GM18505 (cell line): Measurements from ENCODE around the gene GKN1.

Source experiments
- ATAC-seq: cut with Tn5 transposase; IDR thresholded peaks from one replicate; pipeline ENCODE4 v1.9.1; 2021; ENCODE audit not compliant: unreplicated experiment
- POLR2A ChIP-seq: IDR thresholded peaks from 4 replicates; pipeline ENCODE4 v1.6.1; 2011; ENCODE audit warnings: borderline replicate concordance; ENCODE audit not compliant: insufficient read depth, insufficient read length; ENCODE audit errors: extremely low read depth

Gene GKN1

GRCh38 chr2:68974946-68975665, 670 bp downstream of the GKN1 start:
- no peak for TF ChIP-seq POLR2A
- ATAC-seq, result no peak

DNA sequence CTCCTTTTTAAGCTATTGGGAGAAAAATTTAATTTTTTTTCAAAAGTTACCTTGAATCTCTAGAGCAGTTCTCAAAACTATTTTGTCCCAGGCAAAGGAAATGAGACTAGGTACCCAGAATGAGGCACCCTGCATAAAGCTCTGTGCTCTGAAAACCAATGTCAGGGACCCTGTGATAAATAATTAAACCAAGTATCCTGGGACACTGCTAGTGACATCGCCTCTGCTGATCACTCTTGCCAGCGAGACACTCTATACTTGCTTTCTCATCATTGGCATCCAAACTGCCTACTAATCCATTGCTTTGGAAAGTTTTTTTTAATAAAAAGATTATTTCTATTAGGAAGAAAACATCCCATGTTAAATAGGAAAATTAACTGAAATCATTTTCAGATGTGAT, 1.4 kb downstream of the GKN1 start:
- ATAC-seq, result no peak
- TF ChIP-seq POLR2A, result no peak

DNA sequence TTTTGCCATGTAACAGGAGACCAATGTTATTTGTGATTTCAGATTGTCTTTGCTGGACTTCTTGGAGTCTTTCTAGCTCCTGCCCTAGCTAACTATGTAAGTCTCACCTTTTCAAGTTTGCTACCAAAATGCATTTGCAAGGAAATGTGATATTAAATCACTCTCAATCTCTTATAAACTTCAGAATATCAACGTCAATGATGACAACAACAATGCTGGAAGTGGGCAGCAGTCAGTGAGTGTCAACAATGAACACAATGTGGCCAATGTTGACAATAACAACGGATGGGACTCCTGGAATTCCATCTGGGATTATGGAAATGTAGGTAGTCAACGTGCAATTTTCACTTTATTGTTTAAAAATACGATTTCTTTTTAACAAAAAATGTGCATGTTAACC, 3.0 kb downstream of the GKN1 start:
- no peak for TF ChIP-seq POLR2A
- no peak for ATAC-seq

DNA sequence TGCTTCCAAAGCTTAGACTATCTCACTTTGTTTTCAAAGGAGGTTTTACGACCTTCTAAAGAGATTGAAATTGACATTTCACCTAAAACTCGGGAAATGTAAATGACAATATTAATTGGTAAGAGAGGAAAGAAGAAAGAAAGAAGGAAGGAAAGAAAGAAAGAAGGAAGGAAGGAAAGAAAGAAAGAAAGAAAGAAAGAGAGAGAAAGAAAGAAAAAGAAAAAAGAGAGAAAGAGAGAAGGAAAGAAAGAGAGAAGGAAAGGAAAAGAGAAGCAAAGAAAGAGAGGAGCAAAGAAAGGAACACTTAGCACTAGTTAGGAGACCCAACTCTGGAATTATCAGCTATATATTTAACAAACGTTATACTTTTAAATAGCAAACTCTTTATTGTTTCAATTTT, 3.7 kb downstream of the GKN1 start:
- TF ChIP-seq POLR2A, result no peak
- no peak for ATAC-seq

DNA sequence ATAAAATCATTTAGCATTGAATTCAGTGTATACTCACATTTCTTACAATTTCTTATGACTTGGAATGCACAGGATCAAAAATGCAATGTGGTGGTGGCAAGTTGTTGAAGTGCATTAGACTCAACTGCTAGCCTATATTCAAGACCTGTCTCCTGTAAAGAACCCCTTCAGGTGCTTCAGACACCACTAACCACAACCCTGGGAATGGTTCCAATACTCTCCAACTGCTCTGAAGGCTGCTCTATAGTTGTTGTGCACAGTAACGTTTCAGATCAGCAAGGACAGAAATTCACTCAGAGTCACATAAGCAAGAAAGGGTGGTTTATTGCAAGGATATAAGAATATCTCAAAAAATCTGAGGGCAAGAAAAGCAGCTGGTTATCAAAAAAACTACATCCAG, 6.5 kb downstream of the GKN1 start:
- ATAC-seq, result no peak
- TF ChIP-seq POLR2A, result no peak

GRCh38 chr2:68987021-68987503, 12.6 kb downstream of the GKN1 start:
- TF ChIP-seq POLR2A, result no peak
- no peak for ATAC-seq

GRCh38 chr2:68989035-68989434, 14.6 kb downstream of the GKN1 start:
- ATAC-seq, result no peak
- TF ChIP-seq POLR2A, result no peak

DNA sequence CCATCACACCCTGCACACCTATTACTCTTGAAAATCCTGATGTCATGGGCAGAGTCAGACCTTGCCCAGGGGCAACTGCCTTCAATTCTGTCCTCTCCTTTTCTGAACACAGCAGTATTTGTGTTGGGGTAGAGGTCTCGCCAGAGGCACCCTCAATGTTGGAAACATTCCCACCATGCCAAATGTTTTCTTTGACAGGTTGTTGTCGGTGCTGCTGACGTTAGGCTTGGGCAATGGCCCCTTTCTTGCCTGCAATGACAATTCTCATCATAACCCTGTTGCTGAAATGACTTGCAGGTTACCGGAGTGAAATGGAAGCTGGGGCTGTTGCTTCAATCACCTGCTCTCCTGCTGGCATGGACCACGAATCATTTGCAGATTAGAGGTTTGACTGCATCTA, 17.9 kb downstream of the GKN1 start:
- TF ChIP-seq POLR2A, result no peak
- ATAC-seq, result no peak

DNA sequence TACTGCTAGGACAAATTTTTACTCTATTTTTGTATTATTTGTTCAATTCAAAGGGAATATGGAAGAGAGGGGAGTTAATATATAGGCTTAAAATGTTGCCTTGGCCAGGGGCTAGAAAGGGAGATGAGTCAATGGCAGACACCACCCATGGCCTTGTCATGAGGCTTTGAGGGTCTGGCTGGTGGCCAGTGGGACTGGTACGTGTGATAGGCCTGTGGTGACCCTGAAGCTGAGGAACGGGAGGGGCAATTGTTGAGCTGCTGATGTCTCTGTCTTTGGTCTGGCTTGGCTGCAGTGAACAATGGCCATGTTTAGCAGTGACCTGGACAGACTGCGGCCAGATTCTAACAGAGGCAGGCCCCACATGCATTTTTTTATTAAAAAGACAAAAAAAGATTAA, 18.5 kb downstream of the GKN1 start:
- no peak for ATAC-seq
- TF ChIP-seq POLR2A, result no peak

GRCh38 chr2:68993660-68994059, 19.2 kb downstream of the GKN1 start:
- ATAC-seq, result no peak
- TF ChIP-seq POLR2A, result no peak

DNA sequence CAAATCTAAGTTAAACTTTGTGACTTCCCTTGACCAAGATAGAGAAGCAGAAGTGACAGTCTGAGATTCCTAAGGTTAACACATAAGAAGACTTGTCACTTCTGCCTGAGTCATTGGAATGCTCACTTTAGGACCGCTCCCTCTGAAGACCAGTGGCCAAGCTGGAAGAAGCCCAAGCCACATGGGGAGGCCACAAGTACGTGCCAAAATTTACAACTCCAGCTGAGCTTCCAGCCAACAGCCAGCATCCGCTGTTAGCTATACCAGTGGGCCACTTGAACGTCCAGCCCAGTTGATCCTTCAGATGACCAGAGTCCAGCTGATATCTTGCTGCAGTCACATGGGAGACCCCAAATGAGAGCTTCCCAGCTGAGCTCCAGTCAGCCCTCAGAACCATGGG, 20.4 kb downstream of the GKN1 start:
- TF ChIP-seq POLR2A, result no peak
- no peak for ATAC-seq

- ATAC-seq, result no peak
Observed at GRCh38 chr2:68995916-68996315, 21.5 kb downstream of the GKN1 start.

DNA sequence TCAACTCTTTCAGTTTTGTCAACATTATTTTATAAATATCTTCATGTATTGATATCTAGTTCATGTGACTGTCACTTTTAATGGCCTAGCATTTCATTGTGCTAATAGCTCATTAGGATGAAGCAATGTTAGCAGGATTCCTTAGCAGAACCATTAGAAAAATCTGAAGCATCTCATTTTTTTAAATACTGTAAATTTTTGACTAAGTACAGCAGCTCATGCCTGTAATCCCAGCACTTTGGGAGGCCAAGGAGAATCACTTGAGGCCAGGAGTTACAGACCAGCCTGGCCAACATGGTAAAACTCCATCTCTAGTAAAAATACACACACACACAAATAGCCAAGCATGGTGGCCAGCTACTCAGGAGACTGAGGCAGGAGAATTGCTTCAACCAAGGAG, 23.0 kb downstream of the GKN1 start:
- TF ChIP-seq POLR2A, result no peak
- no peak for ATAC-seq

More at GRCh38 chr2:68995916-68996315, 21.5 kb downstream of the GKN1 start:
- no peak for TF ChIP-seq POLR2A

GRCh38 chr2:69001879-69002278, 27.4 kb downstream of the GKN1 start:
- ATAC-seq, result no peak
- no peak for TF ChIP-seq POLR2A

DNA sequence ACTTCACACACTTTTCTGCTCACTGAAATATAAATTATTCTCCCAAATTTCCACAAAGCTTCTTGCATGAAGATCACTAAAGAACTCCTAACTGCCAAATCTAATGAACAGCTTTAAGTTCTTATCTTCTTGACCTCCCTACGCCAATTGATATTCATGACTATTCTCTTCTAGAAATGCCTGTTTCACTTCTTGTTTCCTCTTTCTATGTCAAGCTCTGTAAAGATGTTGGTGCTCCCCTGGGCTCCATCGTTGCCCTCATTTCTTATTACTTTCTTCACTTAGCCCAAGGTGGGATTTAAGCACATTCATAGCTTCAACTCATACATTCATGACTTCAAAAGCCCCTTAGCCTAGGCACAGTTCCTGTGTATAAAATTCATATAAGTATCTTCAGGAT, 29.3 kb downstream of the GKN1 start:
- TF ChIP-seq POLR2A, result no peak
- ATAC-seq, result no peak
